Ascending aorta (tissue), 2 donors: ENCODE data around the gene SLC41A3. TPM values are rescaled to one million over a fixed set of nuclear protein-coding genes. Genes with fewer than 3 reads are reported as not detected.

Experiments
- DNase-seq, 2 donors: peaks; one replicate each; pipeline ENCODE4 v3.0.0-alpha.2; 2019; ENCODE audit warnings: low spot score in 2 of 2
- H3K27ac ChIP-seq, 2 donors: fragments of 200-600 bp; sonication (generic); one replicate each; pipeline ENCODE4 v1.5.1; 2016 to 2017; ENCODE audit warnings: mild to moderate bottlenecking in 1 of 2
- H3K27me3 ChIP-seq: fragments of 200-600 bp; sonication (generic); one replicate; pipeline ENCODE4 v1.5.1; 2017
- H3K36me3 ChIP-seq, 2 donors: fragments of 200-600 bp; sonication (generic); one replicate each; pipeline ENCODE4 v1.5.1; 2016
- H3K4me1 ChIP-seq, 2 donors: fragments of 200-600 bp; sonication (generic); one replicate each; pipeline ENCODE4 v1.5.1; 2016 to 2017; ENCODE audit warnings: mild to moderate bottlenecking in 1 of 2
- H3K4me3 ChIP-seq, 2 donors: fragments of 200-600 bp; sonication (generic); one replicate each; pipeline ENCODE4 v1.5.1; 2016 to 2017; ENCODE audit warnings: mild to moderate bottlenecking in 1 of 2
- H3K9me3 ChIP-seq, 2 donors: fragments of 200-600 bp; sonication (generic); one replicate each; pipeline ENCODE4 v1.5.1; 2016
- CTCF ChIP-seq, 3 experiments: fragments of 200-600 bp in 2 of 3; fragments of 450-650 bp in 1 of 3; sonication (generic) in 2 of 3; IDR thresholded peaks; one replicate each; pipeline ENCODE4 v1.5.1; 2016 to 2019; ENCODE audit warnings: antibody characterized with exemption in 3 of 3, mild to moderate bottlenecking in 1 of 3, moderate library complexity in 1 of 3
- intact Hi-C: fragments of 100-400 bp; cut with DNase I; formaldehyde crosslinking; loops from one replicate; pipeline ENCODE4 v1.15.1; 2023
- total RNA-seq: library from RNA; depleted of rRNA; stranded (reverse); fragments of >200 nt; gene quantifications from one replicate; pipeline ENCODE4 v1.1.0, GENCODE V29; 2016

SLC41A3 gene
- total RNA-seq, 1 donor from 2014 or later, result 111 TPM

- Histone ChIP-seq H3K4me3 (no peak overlapping the region), H3K27ac (no peak overlapping the region), H3K27me3 (no peaks in the 10 kb centered on the region), H3K4me1 (no peaks in the 10 kb centered on the region), H3K9me3 (no peaks in the 10 kb centered on the region), H3K36me3 (peaks cover 0 to 9% of the 10 kb centered on the region in 2 donors)
- DNase-seq, result peak in 1 of 2 donors; percentile 22
- intact Hi-C loops, result no loop called here
- TF ChIP-seq CTCF (IDR thresholded peaks at IDR 0.05), result no peak
Measured at GRCh38 chr3:126065876-126066275, 18.0 kb downstream of the SLC41A3 start.

GRCh38 chr3:126064627-126065258 lies 19.2 kb downstream of the SLC41A3 start:
- Histone ChIP-seq H3K27ac (no peak overlapping the region), H3K9me3 (no peaks in the 10 kb centered on the region), H3K36me3 (peaks cover 0 to 9% of the 10 kb centered on the region in 2 donors), H3K27me3 (no peaks in the 10 kb centered on the region), H3K4me1 (no peaks in the 10 kb centered on the region), H3K4me3 (no peak overlapping the region)
- no peak for TF ChIP-seq CTCF (IDR thresholded peaks at IDR 0.05)
- peak in 1 of 2 donors; percentile 48 for DNase-seq
- intact Hi-C loops, result no loop called here

- H3K9me3 ChIP-seq, result no peaks in the 10 kb centered on the region
- no peaks in the 10 kb centered on the region for H3K4me1 ChIP-seq
- TF ChIP-seq CTCF (IDR thresholded peaks at IDR 0.05), result no peak
- peaks cover 0 to 9% of the 10 kb centered on the region in 2 donors for H3K36me3 ChIP-seq
- no peak overlapping the region for H3K27ac ChIP-seq
- H3K27me3 ChIP-seq, result no peaks in the 10 kb centered on the region
- intact Hi-C loops, result no loop called here
- H3K4me3 ChIP-seq, result no peak overlapping the region
- no peak for DNase-seq
Measured at GRCh38 chr3:126063358-126063965, 20.5 kb downstream of the SLC41A3 start.

- H3K27ac ChIP-seq, result no peak overlapping the region
- H3K4me3 ChIP-seq, result no peak overlapping the region
- H3K36me3 ChIP-seq, result no peaks in the 10 kb centered on the region
- intact Hi-C loops, result no loop called here
- no peak for DNase-seq
- H3K9me3 ChIP-seq, result no peaks in the 10 kb centered on the region
- no peaks in the 10 kb centered on the region for H3K4me1 ChIP-seq
- H3K27me3 ChIP-seq, result no peaks in the 10 kb centered on the region
- TF ChIP-seq CTCF (IDR thresholded peaks at IDR 0.05), result no peak
Measured at GRCh38 chr3:126061301-126062032, 22.5 kb downstream of the SLC41A3 start.

GRCh38 chr3:126060613-126061145 lies 23.2 kb downstream of the SLC41A3 start:
- Histone ChIP-seq H3K4me3 (no peak overlapping the region), H3K27me3 (no peaks in the 10 kb centered on the region), H3K36me3 (peaks cover 0 to 5% of the 10 kb centered on the region in 2 donors), H3K4me1 (no peaks in the 10 kb centered on the region), H3K27ac (no peak overlapping the region), H3K9me3 (no peaks in the 10 kb centered on the region)
- intact Hi-C loops, result no loop called here
- no peak for DNase-seq
- no peak for TF ChIP-seq CTCF (IDR thresholded peaks at IDR 0.05)
